Measurements from ENCODE around the gene FCER1G. TPM values are rescaled to one million over a fixed set of nuclear protein-coding genes. Genes with fewer than 3 reads are reported as not detected.

Gene FCER1G
- total RNA-seq, 1 experiment from 2014 or later = not detected

DNA sequence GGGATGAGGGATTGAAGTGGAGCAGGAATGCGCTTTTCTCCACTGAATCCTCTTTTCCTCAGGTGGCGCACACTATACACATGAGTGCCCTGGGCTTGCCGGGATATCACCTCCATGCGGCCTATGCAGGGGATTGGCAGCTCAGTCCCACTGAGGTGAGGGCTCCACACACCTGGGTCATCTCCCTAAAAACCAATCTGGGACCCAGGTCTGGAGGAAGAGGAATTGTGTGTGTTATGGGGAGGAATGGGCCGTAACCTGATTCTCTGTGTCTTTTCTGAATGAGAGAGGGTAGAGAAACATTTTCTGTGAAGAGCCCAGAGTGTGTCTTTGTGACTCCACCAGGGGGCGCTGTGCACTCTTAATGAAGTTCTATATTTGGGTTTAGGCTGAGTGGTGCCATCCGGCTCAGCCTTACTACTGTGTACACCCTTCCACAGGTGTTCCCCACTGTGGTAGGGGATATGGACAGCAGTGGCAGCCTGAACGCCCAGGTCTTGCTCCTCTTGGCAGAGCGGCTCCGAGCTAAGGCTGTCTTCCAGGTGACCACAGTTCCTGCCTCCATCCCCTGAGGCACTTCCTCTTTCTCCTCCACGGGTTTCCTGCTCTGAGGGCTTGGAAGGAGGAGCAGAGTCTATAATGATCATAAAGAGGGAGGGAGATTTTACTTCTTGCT, 12.2 kb downstream of the FCER1G start:
- no peak for TF ChIP-seq EZH2 (IDR thresholded peaks at IDR 0.05; ENCODE audit: low read depth)
- TF ChIP-seq, protein P1, sequence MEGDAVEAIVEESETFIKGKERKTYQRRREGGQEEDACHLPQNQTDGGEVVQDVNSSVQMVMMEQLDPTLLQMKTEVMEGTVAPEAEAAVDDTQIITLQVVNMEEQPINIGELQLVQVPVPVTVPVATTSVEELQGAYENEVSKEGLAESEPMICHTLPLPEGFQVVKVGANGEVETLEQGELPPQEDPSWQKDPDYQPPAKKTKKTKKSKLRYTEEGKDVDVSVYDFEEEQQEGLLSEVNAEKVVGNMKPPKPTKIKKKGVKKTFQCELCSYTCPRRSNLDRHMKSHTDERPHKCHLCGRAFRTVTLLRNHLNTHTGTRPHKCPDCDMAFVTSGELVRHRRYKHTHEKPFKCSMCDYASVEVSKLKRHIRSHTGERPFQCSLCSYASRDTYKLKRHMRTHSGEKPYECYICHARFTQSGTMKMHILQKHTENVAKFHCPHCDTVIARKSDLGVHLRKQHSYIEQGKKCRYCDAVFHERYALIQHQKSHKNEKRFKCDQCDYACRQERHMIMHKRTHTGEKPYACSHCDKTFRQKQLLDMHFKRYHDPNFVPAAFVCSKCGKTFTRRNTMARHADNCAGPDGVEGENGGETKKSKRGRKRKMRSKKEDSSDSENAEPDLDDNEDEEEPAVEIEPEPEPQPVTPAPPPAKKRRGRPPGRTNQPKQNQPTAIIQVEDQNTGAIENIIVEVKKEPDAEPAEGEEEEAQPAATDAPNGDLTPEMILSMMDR (conservative IDR thresholded peaks at IDR 0.05) = peak; percentile 95
- peaks cover 3% of the 10 kb centered on the region; the same call in 1 of the 2 replicates for H3F3A ChIP-seq (ENCODE audit: insufficient read depth, low read depth)

DNA sequence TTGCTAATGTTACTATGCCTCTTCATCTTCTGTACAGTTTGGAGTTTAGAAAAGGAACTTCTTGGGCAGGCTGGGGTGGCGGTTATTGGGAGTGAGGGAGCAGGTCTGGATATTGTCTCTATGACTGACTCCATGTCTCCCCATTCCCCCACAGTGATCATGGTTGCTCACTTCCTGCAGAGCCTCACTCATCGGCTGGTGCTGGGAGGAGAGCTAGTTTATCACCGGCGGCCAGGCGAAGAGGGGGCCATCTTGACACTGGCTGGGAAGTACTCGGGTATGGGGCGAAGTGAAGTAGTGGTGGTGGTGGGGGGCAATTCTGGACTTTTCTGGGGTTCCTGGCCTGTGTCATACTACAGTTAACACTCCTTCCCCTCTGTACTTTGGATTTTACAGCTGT, 12.9 kb downstream of the FCER1G start:
- Histone ChIP-seq H3K27me3 (ENCODE audit: insufficient read depth, low read depth) (no peaks in the 10 kb centered on the region), H3K9me2 (ENCODE audit: insufficient read depth) (no peaks in the 10 kb centered on the region), H2AFZ (no peak overlapping the region), H3K36me3 (ENCODE audit: low read depth) (no peaks in the 10 kb centered on the region), H3K4me1 (replicated peaks; ENCODE audit: insufficient read depth) (peaks cover 16% of the 10 kb centered on the region), H3K4me2 (peak overlapping the region; percentile 91; the same call in 1 of the 2 replicates), H3F3A (ENCODE audit: insufficient read depth, low read depth) (peaks cover 3% of the 10 kb centered on the region; the same call in 1 of the 2 replicates), H3K79me2 (ENCODE audit: low read depth) (no peaks in the 10 kb centered on the region), H4K20me1 (ENCODE audit: insufficient read depth) (no peaks in the 10 kb centered on the region; the same call in 1 of the 2 replicates), H3K9me3 (ENCODE audit: insufficient read depth, low read depth) (no peaks in the 10 kb centered on the region), H3K27ac (no peak overlapping the region), H3K4me3 (no peak overlapping the region)
- TF ChIP-seq, protein P1 (conservative IDR thresholded peaks at IDR 0.05) = no peak
- no peak for TF ChIP-seq EZH2 (IDR thresholded peaks at IDR 0.05; ENCODE audit: low read depth)
- BruUV-seq (replicated peaks) = no TSS peak
- no peak for DNase-seq
- ChIA-PET CTCF (no interaction called here), POLR2A (ENCODE audit: unreplicated experiment) (no interaction called here)
- intact Hi-C loops (cut with micrococcal nuclease; ENCODE audit: unreplicated experiment) = loop anchor here (10.0 kb wide), 1 partner anchor 537 kb away; the partner anchor contains the start of gene ATF6

More for the DNA sequence above, 12.2 kb downstream of the FCER1G start:
- BruUV-seq (replicated peaks) = no TSS peak
- Histone ChIP-seq H4K20me1 (ENCODE audit: insufficient read depth) (no peaks in the 10 kb centered on the region; the same call in 1 of the 2 replicates), H3K9me3 (ENCODE audit: insufficient read depth, low read depth) (no peaks in the 10 kb centered on the region), H3K4me2 (peak overlapping the region; percentile 91), H3K4me1 (replicated peaks; ENCODE audit: insufficient read depth) (peaks cover 16% of the 10 kb centered on the region), H3K36me3 (ENCODE audit: low read depth) (no peaks in the 10 kb centered on the region), H3K79me2 (ENCODE audit: low read depth) (no peaks in the 10 kb centered on the region), H2AFZ (no peak overlapping the region), H3K27ac (no peak overlapping the region), H3K4me3 (peak overlapping the region; percentile 20; the same call in 1 of the 2 replicates), H3K9me2 (ENCODE audit: insufficient read depth) (no peaks in the 10 kb centered on the region), H3K27me3 (ENCODE audit: insufficient read depth, low read depth) (no peaks in the 10 kb centered on the region)
- ChIA-PET CTCF (interaction anchor here (0.6 to 0.9 kb wide), 3 partner anchors 155 to 1195 kb away, joined by 3 to 4 read pairs (median 3); no protein-coding TSS in a partner anchor), POLR2A (ENCODE audit: unreplicated experiment) (no interaction called here)
- DNase-seq = peak; percentile 51 to 69
- intact Hi-C loops (cut with micrococcal nuclease; ENCODE audit: unreplicated experiment) = loop anchor here (1.0 to 10.0 kb wide), 3 partner anchors 64 to 537 kb away; partner anchors contain the start of gene ATF6

DNA sequence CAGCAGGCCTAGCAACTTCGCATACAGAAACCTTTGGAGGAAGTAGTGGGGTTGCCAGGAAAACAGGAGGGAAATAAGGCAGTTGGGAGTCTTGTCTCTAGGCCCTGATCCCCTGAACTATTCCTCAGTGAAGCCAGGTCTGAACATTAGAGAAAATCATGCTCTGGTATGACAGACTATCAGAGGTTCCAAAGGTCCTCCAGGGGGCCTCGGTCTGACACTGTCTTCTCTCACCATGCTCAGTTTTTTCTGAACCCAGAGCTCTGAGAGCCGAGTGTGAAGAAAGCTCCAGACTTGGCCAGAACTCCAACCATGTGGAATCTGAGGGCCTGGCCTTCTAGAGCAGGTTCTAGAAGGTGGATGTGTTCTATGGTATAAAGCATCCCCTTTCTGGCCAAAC, 14.8 kb downstream of the FCER1G start:
- Histone ChIP-seq H3K4me3 (no peak overlapping the region), H3K9me2 (ENCODE audit: insufficient read depth) (no peaks in the 10 kb centered on the region), H3K79me2 (ENCODE audit: low read depth) (no peaks in the 10 kb centered on the region), H3K27me3 (ENCODE audit: insufficient read depth, low read depth) (no peaks in the 10 kb centered on the region), H3F3A (ENCODE audit: insufficient read depth, low read depth) (peaks cover 3% of the 10 kb centered on the region; the same call in 1 of the 2 replicates), H3K27ac (no peak overlapping the region), H2AFZ (no peak overlapping the region), H3K9me3 (ENCODE audit: insufficient read depth, low read depth) (no peaks in the 10 kb centered on the region), H3K4me1 (replicated peaks; ENCODE audit: insufficient read depth) (peaks cover 16% of the 10 kb centered on the region), H3K4me2 (no peak overlapping the region), H4K20me1 (ENCODE audit: insufficient read depth) (no peaks in the 10 kb centered on the region; the same call in 1 of the 2 replicates), H3K36me3 (ENCODE audit: low read depth) (no peaks in the 10 kb centered on the region)
- ChIA-PET CTCF (interaction anchor here (0.5 to 0.7 kb wide), 2 partner anchors 11 to 1121 kb away, joined by 3 to 5 read pairs; no protein-coding TSS in a partner anchor), POLR2A (ENCODE audit: unreplicated experiment) (interaction anchor here (0.6 kb wide), 1 partner anchor 728 kb away, joined by 3 read pairs; no protein-coding TSS in a partner anchor)
- intact Hi-C loops (cut with micrococcal nuclease; ENCODE audit: unreplicated experiment) = loop anchor here (10.0 kb wide), 1 partner anchor 535 kb away; the partner anchor contains the start of gene ATF6
- no peak for DNase-seq
- BruUV-seq (replicated peaks) = no TSS peak
- no peak for TF ChIP-seq EZH2 (IDR thresholded peaks at IDR 0.05; ENCODE audit: low read depth)
- TF ChIP-seq, protein P1 (conservative IDR thresholded peaks at IDR 0.05) = no peak; the same call in 1 of the 2 replicates

All from PC-9 (cell line).